Frontal cortex (tissue), 4 donors: ENCODE results near the gene ALMS1. TPM values are rescaled to one million over a fixed set of nuclear protein-coding genes. Genes with fewer than 3 reads are reported as not detected.
"Not testable (repeated sequence)": the region's sequence is repeated elsewhere in the genome, so short reads cannot be mapped to it uniquely, and the experiment has no call there.

Experiments used
- DNase-seq, 2 donors: peaks; one replicate each; pipeline ENCODE4 v3.0.0; 2012; ENCODE audit warnings: low spot score in 2 of 2
- FAIRE-seq: peaks from 2 replicates; lab custom pipeline; 2012; peaks lifted over from hg19 to GRCh38; lab: Jason Lieb, UNC
- total RNA-seq: library from RNA; depleted of rRNA; stranded (reverse); fragments of >200 nt; gene quantifications from one replicate; pipeline ENCODE4 v1.2.3, GENCODE V29; 2014
- donor health status: control.
- donor health status: control.
- donor health status: control.

The ALMS1 gene
- total RNA-seq, 1 donor from 2014 or later = 61.1 TPM

DNA sequence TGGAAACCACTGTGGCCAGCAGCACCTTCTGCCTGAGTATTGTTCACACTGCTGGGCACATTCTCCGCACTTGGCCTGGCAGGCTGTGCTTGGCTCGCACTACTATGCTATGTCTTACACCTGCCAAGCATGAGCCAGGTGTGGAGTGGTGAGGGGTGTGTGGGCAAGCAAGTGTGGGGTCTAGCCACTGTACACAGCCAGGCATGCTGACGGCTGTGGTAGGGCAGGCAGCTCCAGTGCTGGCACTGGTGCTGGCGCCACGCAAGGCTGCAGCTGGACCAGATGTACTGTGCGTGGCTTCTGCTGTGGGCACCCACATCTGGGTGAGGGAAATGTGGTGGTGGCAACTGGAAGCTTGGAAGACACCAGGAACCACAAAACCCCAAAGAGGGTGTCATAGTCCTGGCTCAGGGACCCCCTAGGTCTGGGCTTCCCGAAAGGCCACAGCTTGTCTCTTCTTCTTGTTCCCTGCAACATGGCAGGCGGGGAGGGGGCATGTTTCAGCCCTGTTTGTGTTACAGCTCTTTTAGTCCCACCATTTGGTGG lies 101.5 kb downstream of the ALMS1 start:
- no peak for DNase-seq
- FAIRE-seq = no peak

DNA sequence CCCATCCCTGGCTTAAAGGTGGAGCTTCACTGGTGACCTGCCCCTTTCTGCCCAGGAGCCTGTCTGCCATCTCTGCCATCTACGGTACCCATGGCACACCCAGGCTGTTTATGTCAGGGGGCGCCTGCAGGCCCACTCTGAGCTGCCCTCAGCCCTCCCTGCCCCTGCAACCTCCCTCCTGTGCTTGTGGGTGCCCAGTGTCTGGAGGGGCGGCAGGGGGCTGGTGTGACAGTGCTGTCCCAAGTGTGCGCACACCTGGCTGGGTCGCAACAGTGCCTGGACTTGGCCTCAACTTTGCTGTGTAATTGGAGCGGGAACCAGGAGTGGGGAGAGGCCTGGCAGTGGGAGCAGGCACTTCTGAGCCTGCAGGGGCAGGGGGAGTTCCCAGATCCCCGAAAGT lies 102.4 kb downstream of the ALMS1 start:
- DNase-seq (no peak), FAIRE-seq (no peak)

DNA sequence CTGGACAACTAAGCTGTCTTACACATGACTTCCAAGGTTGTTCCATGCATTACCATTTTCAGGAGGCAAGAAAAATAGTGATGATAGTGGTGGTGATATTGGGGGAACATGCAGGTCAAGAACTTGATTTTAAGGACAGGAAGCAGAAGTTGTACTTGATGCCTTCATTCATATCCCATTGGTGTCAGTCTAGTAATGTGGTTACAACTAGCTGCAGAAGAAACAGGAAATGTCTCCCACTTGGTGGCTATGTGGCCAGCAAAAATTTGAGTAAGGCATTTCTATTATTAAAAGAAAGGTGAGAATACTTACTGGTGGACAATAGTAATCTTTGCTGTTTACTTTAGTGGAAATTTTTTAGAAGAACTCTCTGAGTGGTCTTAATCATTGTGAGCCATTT lies 103.4 kb downstream of the ALMS1 start:
- DNase-seq = no peak
- no peak for FAIRE-seq

DNA sequence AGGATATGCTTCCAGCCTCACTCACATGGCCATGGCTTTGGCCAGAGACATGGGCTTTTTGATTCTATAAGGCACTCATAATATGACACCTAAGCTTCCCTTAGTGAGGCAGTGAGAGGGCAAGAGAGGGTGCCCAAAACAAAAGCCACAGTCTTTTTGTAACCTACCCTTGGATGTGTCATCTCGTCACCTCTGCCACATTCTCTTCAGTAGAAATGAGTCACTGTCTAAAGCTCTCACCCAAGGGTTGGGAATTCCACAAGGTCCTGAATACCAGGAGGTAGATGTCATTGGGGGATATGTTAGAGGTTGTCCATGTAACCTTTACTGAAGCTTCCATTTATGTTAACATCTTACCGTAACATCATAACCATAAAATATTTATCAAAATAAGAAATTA lies 108.4 kb downstream of the ALMS1 start:
- no peak for FAIRE-seq
- DNase-seq = no peak

DNA sequence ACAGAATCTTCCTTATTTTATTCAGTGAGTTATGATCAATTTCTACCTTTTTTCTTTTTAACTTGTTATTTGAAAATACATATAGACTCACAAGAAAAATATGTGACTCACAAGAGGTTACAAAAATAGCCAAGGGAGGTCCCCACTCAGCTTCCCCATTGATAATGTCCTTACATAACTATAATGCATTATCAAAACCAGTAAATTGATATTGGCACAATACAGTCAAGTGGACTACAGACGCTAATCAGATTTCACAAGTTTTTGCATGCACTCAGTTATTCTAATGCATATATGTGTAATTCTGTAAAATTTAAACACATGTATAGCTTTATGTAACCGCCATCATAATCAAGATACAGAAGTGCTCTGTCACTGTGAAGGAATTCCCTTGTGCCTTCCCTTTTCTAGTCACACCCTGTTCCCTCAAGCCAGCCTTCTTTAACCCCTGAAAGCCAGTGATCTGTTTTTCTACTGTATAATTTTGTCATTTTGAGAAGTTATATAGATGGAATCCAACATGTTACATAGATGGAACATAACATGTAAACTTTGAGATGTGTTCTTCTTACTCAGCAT lies 118.4 kb downstream of the ALMS1 start:
- FAIRE-seq (no peak), DNase-seq (no peak)

DNA sequence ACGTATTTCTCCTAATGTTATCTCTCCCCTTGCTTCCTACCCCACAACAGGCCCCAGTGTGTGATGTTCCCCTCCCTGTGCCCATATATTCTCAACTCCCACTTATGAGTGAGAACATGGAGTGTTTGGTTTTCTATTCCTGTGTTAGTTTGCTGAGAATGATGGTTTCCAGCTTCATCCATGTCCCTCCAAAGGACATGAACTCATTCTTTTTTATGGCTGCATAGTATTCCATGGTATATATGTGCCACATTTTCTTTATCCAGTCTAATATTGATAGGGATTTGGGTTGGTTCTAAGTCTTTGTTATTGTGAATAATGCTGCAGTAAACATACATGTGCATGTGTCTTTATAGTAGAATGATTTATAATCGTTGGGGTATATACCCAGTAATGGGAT lies 119.2 kb downstream of the ALMS1 start:
- FAIRE-seq = not testable (repeated sequence)

DNA sequence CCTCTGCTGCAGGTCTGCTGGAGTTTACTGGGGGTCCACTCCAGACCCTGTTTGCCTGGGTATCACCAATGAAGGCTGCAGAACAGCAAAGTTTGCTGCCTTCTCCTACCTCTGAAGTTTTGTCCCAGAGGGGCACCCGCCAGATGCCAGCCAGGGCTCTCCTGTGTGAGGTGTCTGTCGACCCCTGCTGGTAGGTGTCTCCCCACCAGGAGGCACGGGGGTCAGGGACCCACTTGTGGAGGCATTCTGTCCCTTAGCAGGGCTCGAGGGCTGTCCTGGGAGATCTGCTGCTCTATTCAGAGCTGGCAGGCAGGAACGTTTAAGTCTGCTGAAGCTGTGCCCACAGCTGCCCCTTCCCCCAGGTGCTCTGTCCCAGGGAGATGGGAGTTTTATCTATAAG lies 124.8 kb downstream of the ALMS1 start:
- FAIRE-seq = not testable (repeated sequence)

More for the DNA sequence above, 119.2 kb downstream of the ALMS1 start:
- DNase-seq = not testable (repeated sequence)

DNA sequence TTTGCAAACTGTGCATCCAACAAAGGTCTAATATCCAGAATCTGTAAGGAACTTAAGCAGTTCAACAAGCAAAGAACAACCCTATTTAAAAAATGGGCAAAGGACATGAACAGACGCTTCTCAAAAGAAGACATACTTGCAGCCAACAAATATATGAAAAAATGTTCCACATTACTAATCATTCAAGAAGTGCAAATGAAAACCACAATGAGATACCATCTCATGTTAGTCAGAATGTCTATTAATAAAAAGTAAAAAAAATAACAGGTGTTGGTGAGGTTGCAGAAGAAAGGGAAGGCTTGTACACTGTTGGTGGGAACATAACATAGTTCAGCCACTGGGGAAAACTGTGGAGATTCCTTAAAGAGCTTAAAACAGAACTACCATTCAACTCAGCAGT lies 130.4 kb downstream of the ALMS1 start:
- no peak for FAIRE-seq
- DNase-seq = no peak

More for the DNA sequence above, 124.8 kb downstream of the ALMS1 start:
- DNase-seq = not testable (repeated sequence)

DNA sequence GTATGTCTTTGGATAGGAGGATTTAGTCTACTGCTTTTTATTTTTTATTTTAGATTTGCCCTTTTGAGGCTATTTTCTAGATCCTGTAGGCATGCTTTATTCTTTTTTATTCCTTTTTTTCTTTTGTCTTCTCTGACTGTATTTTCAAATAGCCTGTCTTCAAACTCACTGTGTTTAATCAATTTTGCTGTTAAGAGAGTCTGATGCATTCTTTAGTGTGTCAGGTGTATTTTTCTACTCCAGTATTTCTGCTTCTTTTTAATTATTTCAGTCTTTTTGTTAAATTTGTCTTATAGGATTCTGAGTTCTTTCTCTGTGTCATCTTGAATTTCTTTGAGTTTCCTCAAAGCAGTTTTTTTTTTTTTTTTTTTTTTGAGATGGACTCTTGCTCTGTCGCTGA lies 143.1 kb downstream of the ALMS1 start:
- DNase-seq (no peak), FAIRE-seq (no peak)

DNA sequence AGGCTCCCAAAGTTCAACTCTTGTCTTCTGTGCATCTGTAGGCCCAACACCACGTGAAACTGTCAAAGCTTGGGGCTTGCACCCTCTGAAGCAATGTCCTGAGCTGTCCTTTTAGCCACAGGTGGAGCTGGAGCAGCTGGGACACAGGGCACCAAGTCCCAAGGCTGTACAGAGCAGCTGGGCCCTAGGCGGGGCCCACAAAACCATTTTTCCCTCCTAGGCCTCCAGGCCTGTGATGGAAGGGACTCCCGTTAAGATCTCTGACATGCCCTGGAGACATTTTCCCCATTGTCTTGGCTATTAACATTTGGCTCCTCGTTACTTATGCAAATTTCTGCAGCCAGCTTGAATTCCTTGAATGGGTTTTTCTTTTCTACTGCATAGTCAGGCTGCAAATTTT lies 145.1 kb downstream of the ALMS1 start:
- DNase-seq, FAIRE-seq: not testable (repeated sequence)

DNA sequence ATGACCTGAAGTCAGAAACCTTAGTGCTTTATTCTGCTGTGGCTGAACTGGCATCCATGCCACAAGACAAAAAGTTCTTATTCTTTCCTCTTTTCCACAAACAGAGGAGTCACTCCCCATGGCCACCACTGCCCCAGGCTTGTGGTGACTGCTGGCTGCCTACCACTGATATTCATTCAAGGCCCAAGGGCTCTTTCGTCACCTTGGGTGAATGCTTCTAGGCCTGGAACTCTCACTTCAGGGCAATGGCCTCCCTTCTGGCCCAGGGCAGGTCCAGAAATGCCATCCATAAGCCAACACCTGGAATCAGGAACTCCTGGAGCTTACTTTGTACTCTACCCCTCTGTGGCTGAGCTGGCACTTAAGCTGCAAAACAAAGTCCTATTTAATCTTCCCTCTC lies 146.7 kb downstream of the ALMS1 start:
- FAIRE-seq = no peak
- DNase-seq = no peak

DNA sequence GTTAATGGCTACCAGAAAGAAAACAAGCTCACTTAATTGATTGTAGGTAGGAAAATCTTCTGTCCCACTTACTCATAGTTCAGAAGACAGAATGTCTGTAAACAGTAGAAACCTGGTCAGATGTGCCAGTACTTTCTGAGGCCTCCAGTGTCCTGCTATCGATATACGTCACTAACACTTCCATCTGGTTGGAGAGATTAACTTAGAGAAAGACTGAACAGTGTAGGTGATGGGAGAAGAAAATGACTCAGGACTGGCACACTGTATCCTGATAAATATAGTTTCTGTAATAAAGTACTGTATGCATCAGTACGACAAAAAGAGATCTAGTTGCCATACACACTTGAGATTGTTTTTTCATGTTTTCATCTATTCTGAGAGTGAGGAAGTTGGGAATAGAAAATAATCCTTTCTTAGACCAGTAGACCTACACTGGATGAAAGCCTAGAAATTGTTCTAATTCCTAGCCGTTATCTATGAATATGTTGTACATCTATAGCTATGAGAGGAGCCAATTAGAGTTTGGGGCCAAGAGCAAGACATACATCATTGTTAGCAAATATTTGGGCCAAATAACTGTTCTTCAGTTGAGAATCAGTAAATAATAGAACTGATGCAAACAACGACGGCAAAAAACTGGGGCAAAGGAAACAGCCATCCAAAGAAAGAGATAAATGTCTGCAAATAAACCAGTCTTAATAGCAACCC lies 150.7 kb downstream of the ALMS1 start:
- peak in 1 of 2 donors; percentile 8 for DNase-seq
- no peak for FAIRE-seq

DNA sequence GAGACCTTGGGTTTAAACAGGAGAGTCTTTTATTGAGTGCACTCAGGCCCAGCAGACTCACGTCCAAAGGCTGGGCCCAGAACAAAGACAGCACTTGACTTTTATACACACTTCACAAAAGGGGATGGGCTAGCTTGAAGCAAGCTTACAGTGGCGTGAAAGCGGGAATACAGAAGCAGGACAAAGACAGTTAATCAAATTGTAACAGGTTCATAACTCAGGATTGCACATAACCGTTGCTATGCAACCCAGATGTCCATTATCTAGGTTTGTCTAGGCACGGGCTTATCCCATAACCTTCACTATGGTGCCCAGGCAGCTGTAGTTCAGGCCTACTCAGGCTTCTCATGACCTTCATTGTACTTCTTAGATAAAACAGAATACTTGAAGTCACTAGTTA lies 175.2 kb downstream of the ALMS1 start:
- FAIRE-seq, DNase-seq: not testable (repeated sequence)

DNA sequence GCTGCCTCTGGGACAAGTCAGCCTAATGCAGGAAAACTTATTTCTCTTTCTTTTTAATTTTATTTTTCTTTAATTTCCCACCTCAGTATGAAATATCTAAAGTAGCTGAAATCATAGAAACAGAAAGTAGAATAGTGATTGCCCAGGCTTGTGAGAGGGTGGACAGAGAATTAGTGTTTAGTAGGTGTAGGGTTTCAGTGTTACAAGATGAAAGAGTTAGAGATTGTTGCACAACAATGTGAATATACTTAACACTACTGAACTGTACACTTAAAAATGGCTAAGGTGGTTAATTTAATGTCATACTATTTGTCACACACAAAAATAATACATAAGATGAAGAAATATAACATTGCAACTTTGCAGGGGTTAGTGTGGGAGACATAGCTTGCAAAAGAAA lies 175.8 kb downstream of the ALMS1 start:
- DNase-seq = no peak

DNA sequence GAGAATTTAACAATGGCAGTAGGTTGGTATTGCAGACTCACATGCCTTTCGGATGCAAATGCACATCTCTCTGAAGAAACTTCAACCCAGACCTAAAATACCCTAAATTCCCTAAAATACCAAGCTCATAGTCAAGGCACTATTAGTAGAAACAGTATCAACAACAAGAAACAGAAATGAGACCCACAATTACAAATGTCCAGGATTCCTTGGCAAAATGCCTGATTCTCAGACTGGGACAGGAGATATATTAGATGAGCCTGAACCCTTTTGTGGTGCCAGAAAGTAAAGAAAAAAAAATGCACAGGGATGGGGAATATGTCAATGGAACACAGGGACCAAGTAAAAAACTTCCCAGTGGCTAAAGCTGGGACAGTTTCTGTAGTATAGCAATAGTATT lies 179.3 kb downstream of the ALMS1 start:
- FAIRE-seq (no peak), DNase-seq (no peak)

More for the DNA sequence above, 175.8 kb downstream of the ALMS1 start:
- FAIRE-seq = no peak

DNA sequence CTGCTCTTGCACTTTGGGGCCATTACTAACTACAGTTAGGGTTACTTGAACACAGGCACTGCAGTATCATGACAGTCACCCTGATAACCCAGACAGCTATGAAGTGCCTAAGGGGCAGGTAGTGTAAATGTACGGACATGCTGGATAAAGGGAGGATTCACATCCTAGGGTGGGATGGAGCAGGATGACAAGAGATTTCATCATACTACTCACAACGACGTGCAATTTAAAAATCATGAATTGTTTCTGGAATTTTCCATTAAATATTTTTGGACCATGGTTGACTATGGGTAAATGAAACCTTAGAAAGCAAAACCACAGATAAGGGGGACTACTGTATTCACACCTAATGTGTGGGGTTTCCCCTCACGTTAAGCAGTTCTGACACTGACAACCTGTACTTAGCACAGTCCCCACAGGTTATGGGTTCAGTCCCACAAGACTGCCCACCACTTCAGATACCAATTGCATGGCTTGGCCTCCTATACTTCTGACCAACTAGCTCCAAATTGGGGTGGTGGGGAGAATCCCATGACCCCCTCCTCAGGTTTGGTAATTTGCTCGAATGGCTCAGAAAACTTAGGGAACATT lies 180.7 kb downstream of the ALMS1 start:
- FAIRE-seq = no peak
- no peak for DNase-seq

DNA sequence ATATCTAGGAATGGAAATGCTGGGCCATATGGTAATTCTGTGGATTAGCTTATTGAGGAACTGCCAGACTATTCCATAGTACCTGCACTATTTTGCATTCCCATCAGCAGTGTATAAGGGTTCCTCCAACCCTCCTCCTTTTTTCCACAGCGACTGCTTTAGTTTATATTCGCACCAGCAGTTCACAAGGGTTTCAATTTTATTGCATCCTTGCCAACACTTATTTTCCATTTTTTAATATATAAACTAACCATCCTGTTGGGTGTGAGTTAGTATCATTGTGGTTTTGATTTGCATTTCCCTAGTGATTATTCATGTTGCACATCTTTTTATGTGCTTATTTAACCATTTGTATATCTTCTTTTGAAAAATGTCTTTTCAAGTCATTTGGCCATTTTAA lies 189.6 kb downstream of the ALMS1 start:
- FAIRE-seq = no peak
- DNase-seq = no peak

DNA sequence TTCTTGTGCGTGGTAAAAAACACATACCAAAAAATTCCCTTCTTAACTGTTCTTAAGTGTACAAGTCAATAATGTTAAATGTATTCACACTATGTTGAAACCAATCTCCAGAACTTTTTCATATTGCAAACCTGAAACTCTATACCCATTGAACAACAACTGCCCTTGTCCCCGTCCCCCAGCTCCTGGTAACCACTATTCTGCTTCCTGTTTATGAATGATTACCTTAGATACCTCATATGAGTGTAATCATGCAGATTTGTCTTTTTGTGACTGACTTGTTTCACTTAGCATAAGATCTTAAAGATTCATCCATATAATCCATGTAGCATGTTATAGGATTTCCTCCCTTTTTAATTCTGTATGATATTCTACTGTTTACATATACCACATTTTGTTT lies 196.7 kb downstream of the ALMS1 start:
- FAIRE-seq (no peak), DNase-seq (no peak)

DNA sequence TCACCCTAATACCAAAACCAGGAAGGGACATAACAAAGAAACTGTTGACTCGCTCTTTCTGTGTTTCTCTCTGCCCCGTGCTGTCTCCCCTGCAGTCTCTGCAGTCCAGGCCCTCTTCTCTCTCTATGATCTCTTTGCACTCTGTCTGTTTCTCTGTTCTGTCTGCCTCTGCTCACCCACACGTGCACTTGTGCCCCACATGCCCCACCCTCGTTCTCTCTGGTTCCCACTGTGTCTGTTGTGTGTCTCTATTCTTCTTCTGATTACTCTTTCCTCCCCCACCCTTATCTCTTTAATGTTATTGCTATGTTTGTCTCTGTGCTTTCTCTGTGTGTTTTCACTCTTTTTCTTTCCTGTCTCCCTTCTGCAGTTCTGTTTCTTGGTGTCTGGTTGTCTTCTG lies 202.5 kb downstream of the ALMS1 start:
- DNase-seq (no peak), FAIRE-seq (no peak)

DNA sequence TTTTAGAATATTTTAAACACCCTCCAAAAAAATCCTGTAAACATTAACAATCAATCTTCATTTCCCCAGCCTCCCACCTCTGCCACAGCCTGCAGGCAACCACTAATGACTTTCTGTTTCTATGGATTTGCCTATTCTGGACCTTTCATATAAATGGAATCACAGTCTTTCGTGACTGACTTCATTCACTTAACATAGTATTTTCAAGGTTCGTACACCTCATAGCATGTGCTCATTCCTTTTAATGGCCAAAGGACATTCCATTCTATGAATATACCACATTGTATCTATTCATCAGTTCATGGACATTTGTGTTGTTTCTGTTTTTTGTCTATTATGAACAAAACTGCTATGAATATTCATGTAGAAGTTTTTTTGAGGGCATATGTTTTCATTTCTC lies 208.0 kb downstream of the ALMS1 start:
- no peak for FAIRE-seq

DNA sequence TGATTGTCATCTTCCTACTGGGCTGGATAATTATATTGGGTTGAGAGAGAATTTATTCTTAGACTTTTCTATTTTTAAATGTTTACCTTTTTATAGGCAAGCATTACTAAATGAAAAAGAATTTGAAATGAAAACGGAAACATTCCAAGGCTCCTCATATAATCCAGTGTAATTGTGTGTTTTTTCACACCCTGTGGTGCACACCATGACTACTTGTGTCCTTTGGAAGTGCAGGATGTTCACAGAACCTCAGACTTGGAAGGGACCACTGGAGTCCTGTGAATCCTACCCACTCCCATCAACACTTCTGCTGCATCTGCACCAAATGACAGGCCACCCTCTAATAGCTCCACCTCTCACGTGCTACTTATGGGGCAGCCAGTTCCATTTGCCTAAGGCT lies 208.6 kb downstream of the ALMS1 start:
- FAIRE-seq = no peak
- DNase-seq = no peak

More for the DNA sequence above, 208.0 kb downstream of the ALMS1 start:
- DNase-seq = no peak
